HepG2 (cell line): Measurements from ENCODE around the gene TRIM15. TPM values are rescaled to one million over a fixed set of nuclear protein-coding genes. Genes with fewer than 3 reads are reported as not detected.

Experiments
- ATAC-seq: fragments of 200-7000 bp; cut with Tn5 transposase; 3 replicates; pipeline ENCODE4 v1.9.1; 2020; ENCODE audit warnings: mild to moderate bottlenecking, moderate library complexity
- BruUV-seq: library from RNA; stranded (reverse); fragments of 400-500 nt; replicated peaks from 2 replicates; lab custom pipeline; 2021; lab: Mats Ljungman, UMichigan
- CTCF ChIA-PET: fragments of 300-600 bp; formaldehyde crosslinking; extraction: SDS; loops from one replicate; lab custom pipeline; 2021; ENCODE audit warnings: low total read pairs, inconsistent platforms, low intra/inter-chr PET ratio; lab: Yijun Ruan, JAX
- POLR2A ChIA-PET: fragments of 350-600 bp; sonication (Branson Sonifier 250); formaldehyde crosslinking; loops from one replicate; lab custom pipeline; 2020; ENCODE audit warnings: antibody characterized with exemption, inconsistent platforms; lab: Yijun Ruan, JAX
- DNase-seq: peaks from one replicate; pipeline ENCODE4 v3.0.0-alpha.2; 2015; ENCODE audit warnings: low spot score
- FAIRE-seq: peaks from 3 replicates; lab custom pipeline; 2011; peaks lifted over from hg19 to GRCh38; lab: Jason Lieb, UNC
- H2AFZ ChIP-seq: one replicate; pipeline ENCODE4 v1.6.1; 2011; ENCODE audit warnings: low read length, inconsistent platforms
- H3K27ac ChIP-seq: fragments of 300-600 bp; 3 replicates; pipeline ENCODE4 v1.8.0; 2011; ENCODE audit warnings: mixed run types, mild to moderate bottlenecking, mixed read lengths, low read length, inconsistent platforms; ENCODE audit not compliant: insufficient read depth; ENCODE audit errors: extremely low read length
- H3K27me3 ChIP-seq, 2 experiments: fragments of 200-600 bp in 1 of 2; 2 replicates in 1 of 2; 3 replicates in 1 of 2; pipeline versions ENCODE4 v1.6.0 to v1.8.0; 2011; ENCODE audit warnings: low read length in 2 of 2, mild to moderate bottlenecking in 2 of 2, moderate library complexity in 2 of 2, inconsistent platforms in 1 of 2; ENCODE audit not compliant: insufficient read depth in 2 of 2, control insufficient read depth in 1 of 2
- H3K36me3 ChIP-seq, 2 experiments: fragments of 200-600 bp in 1 of 2; replicated peaks in 1 of 2; 2 replicates in 1 of 2; 3 replicates in 1 of 2; pipeline versions ENCODE4 v1.5.1 to v1.8.0; 2011; ENCODE audit warnings: low read length in 2 of 2, inconsistent platforms in 1 of 2; ENCODE audit not compliant: insufficient read depth in 2 of 2, control insufficient read depth in 1 of 2
- H3K4me1 ChIP-seq: 2 replicates; pipeline ENCODE4 v1.5.1; 2012; ENCODE audit warnings: low read length, inconsistent platforms; ENCODE audit not compliant: insufficient read depth
- H3K4me2 ChIP-seq: 2 replicates; pipeline ENCODE4 v1.6.0; 2011; ENCODE audit warnings: low read depth, low read length, inconsistent platforms
- H3K4me3 ChIP-seq, 3 experiments: fragments of 200-600 bp in 1 of 3; sonication (generic), shearing (Covaris generic) in 1 of 3; replicated peaks in 1 of 3; 2 replicates each; pipeline ENCODE4 v1.5.1; 2011 to 2016; ENCODE audit warnings: low read length in 3 of 3, inconsistent platforms in 2 of 3, low read depth in 2 of 3, mild to moderate bottlenecking in 2 of 3, control low read depth in 1 of 3, mixed read lengths in 1 of 3; ENCODE audit not compliant: insufficient read depth in 1 of 3
- H3K79me2 ChIP-seq: one replicate; pipeline ENCODE4 v1.6.1; 2011; ENCODE audit warnings: low read length, inconsistent platforms; ENCODE audit not compliant: insufficient read depth
- H3K9ac ChIP-seq: 2 replicates; pipeline ENCODE4 v1.6.0; 2011; ENCODE audit warnings: mild to moderate bottlenecking, low read depth, low read length, inconsistent platforms; ENCODE audit not compliant: insufficient read depth
- H3K9me3 ChIP-seq: 2 replicates; pipeline ENCODE4 v1.5.1; 2012; ENCODE audit warnings: mild to moderate bottlenecking, low read length
- H4K20me1 ChIP-seq: 2 replicates; pipeline ENCODE4 v1.6.0; 2011; ENCODE audit warnings: inconsistent platforms, mild to moderate bottlenecking, low read length, moderate library complexity; ENCODE audit not compliant: insufficient read depth
- BCL6 ChIP-seq: IDR thresholded peaks from 2 replicates; pipeline ENCODE4 v1.6.1; 2016; ENCODE audit warnings: missing genetic modification reagents, missing compliant biosample characterization
- HNRNPLL ChIP-seq: fragments of 200-400 bp; formaldehyde crosslinking; IDR thresholded peaks from 2 replicates; pipeline ENCODE4 v1.6.1; 2017; ENCODE audit warnings: mild to moderate bottlenecking, low read depth, low read length; ENCODE audit not compliant: poor library complexity, severe bottlenecking
- RXRB ChIP-seq: IDR thresholded peaks from 2 replicates; pipeline ENCODE4 v1.6.1; 2016; ENCODE audit warnings: borderline replicate concordance, missing genetic modification reagents, missing compliant biosample characterization
- TCF7L2 ChIP-seq: IDR thresholded peaks from 2 replicates; pipeline ENCODE4 v1.6.1; 2011; ENCODE audit warnings: mild to moderate bottlenecking, low read depth, low read length, moderate library complexity
- ZBTB38 ChIP-seq: sonication (generic); formaldehyde crosslinking; IDR thresholded peaks from 2 replicates; pipeline ENCODE4 v1.5.1; 2020; ENCODE audit warnings: mild to moderate bottlenecking, missing genetic modification reagents
- ZNF557 ChIP-seq: sonication (generic); formaldehyde crosslinking; IDR thresholded peaks from 2 replicates; pipeline ENCODE4 v1.4.0; 2020; ENCODE audit warnings: missing genetic modification reagents
- ZNF747 ChIP-seq: sonication (generic); formaldehyde crosslinking; IDR thresholded peaks from 2 replicates; pipeline ENCODE4 v1.8.1; 2023; ENCODE audit warnings: missing genetic modification reagents, mild to moderate bottlenecking, borderline replicate concordance
- WGBS: methylation state at CpG from one replicate; pipeline ENCODE4 v1.1.6; 2017; ENCODE audit warnings: low lambda C conversion rate; 5-methylcytosine and 5-hydroxymethylcytosine counted together
- in situ Hi-C: cut with HindIII; loops from 2 replicates; pipeline ENCODE4 v1.10.0; 2017; ENCODE audit warnings: low pct_unique_long_range_greater_than_20kb; ENCODE audit not compliant: extremely low pct_ligation_motif_present
- intact Hi-C: fragments of 100-400 bp; cut with micrococcal nuclease; formaldehyde crosslinking; loops from one replicate; pipeline ENCODE4 v1.10.0; 2022; ENCODE audit not compliant: unreplicated experiment
- polyA plus RNA-seq, 8 experiments: library from polyadenylated mRNA; depleted of rRNA in 3 of 8; stranded (reverse) in 7 of 8; unstranded in 1 of 8; fragments of >200 nt; fragmentation: Illumina TruSeq in 4 of 8; extraction: Trizol in 4 of 8; gene quantifications; 2 replicates each; pipeline versions ENCODE4 v1.2.1 to v1.2.3, GENCODE V29; 2011 to 2016; ENCODE audit warnings: low read depth in 4 of 8, missing spikeins in 1 of 8, mixed read lengths in 1 of 8; ENCODE audit not compliant: insufficient read depth in 1 of 8
- total RNA-seq, 5 experiments: library from RNA; depleted of rRNA; stranded (reverse); fragments of >200 nt; fragmentation: Illumina TruSeq; extraction: Trizol; gene quantifications; 2 replicates each; pipeline ENCODE4 v1.2.3, GENCODE V29; 2016; ENCODE audit warnings: low read depth in 1 of 5

TRIM15 gene
- total and polyA plus RNA-seq, 2 of the 13 experiments (the other 11 are each of a cell fraction or from before 2014, with no cell fraction given), result 35.1 to 38.2 TPM

DNA sequence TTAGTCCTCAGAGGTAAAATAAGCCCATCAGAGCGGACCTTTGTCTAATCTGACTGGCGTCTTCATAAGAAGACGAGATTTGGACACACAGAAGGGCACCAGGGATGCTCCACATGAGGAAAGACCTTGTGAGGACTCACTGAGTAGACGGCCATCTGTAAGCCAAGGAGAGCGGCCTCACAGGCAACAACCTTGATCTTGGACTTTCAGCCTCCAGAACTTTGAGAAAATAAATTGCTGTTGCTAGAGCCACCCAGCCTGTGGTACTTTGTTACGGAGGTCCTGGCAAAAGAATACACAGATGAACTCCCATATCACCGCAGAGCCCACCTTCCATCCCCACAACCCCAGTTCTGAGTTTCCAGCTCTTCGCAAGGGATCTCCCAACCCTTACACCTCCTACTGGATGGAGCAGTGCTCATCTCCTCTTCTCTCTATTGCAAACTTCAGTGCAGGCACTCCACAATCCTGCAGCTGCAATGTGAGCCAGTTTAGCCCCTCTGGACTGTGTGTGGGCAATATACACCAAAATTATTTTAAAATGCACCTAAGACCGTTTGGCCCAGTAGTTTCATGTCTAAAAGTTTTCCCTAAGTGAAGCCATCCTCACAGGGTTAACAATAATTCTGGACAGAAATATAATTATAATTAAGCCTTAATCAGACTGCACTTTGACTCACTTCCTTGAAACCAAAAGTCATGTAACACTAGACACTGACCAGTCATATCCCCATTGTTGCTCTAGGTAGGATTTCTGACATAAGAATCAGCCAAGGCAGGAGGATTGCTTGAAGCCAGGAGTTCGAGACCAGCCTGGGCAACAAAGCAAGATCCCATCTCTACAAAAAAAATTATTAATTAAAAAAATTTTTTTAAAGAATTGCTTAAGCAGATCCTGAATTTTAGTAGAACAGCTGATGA, 41.6 kb upstream of the TRIM15 start (continued):
- TF ChIP-seq ZNF557 (CRISPR knock-in tag) (no peak), ZNF747 (CRISPR knock-in tag) (no peak), HNRNPLL (no peak)

DNA sequence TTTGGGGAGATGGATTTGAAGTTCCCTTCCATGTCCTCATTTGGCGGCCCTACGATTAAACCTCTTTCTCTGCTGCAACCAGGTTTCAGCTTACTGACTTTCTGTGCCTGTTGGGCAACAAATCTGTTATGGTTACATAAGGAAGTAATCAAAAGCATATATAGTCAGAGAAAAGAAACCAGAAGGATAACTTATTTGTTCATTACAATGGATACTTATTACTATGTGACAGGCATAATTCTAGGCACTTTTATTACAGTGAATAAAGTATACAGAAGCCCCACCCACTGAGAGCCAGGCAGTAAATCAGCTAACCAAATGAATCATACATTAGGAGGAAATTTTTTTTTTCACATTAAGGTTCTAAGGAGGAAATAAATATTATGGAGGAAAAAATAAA, 40.8 kb upstream of the TRIM15 start:
- no peak for ATAC-seq
- intact Hi-C loops, result no loop called here
- H3K9me3 ChIP-seq, result no peaks in the 10 kb centered on the region
- H3K79me2 ChIP-seq, result no peaks in the 10 kb centered on the region
- no peaks in the 10 kb centered on the region for H3K27me3 ChIP-seq
- H3K4me3 ChIP-seq, result no peak overlapping the region
- FAIRE-seq, result no peak
- TF ChIP-seq TCF7L2 (no peak), BCL6 (CRISPR knock-in tag) (no peak), ZBTB38 (CRISPR knock-in tag) (no peak), RXRB (no peak)
- DNase-seq, result no peak
- H3K4me1 ChIP-seq, result peaks cover 34% of the 10 kb centered on the region
- no peaks in the 10 kb centered on the region for H3K36me3 ChIP-seq
- CTCF ChIA-PET, result no interaction called here
- H4K20me1 ChIP-seq, result no peaks in the 10 kb centered on the region
- no peak overlapping the region for H2AFZ ChIP-seq
- WGBS, result 14% methylated on average over 2 of the region's 2 CpGs
- POLR2A ChIA-PET, result no interaction called here
- H3K9ac ChIP-seq, result no peak overlapping the region
- H3K27ac ChIP-seq, result no peak overlapping the region
- in situ Hi-C loops, result no loop called here
- H3K4me2 ChIP-seq, result no peak overlapping the region
- BruUV-seq, result no TSS peak
